HCT116 (cell line): Measurements from ENCODE around the gene GFOD1. TPM values are rescaled to one million over a fixed set of nuclear protein-coding genes. Genes with fewer than 3 reads are reported as not detected.

Experiments used
- ATAC-seq: fragments of 200-7000 bp; cut with Tn5 transposase; 2 replicates; pipeline ENCODE4 v1.9.1; 2020; ENCODE audit warnings: mild to moderate bottlenecking, moderate library complexity
- BruUV-seq: library from RNA; stranded (reverse); fragments of 400-500 nt; replicated peaks from 2 replicates; lab custom pipeline; 2021; lab: Mats Ljungman, UMichigan
- CTCF ChIA-PET: fragments of 300-600 bp; sonication (Branson Sonifier 250); formaldehyde crosslinking; loops from one replicate; lab custom pipeline; 2021; ENCODE audit warnings: antibody characterized with exemption; lab: Charles Lee
- POLR2A ChIA-PET: fragments of 300-600, 350-600 bp; sonication (Branson Sonifier 250); formaldehyde crosslinking; loops from one replicate; lab custom pipeline; 2021; ENCODE audit warnings: antibody characterized with exemption; lab: Charles Lee
- RAD21 ChIA-PET, 2 experiments: fragments of 300-600 bp; sonication (Branson Sonifier 250); formaldehyde crosslinking; loops; one replicate each; lab custom pipeline; 2023; ENCODE audit warnings: low total read pairs in 2 of 2; ENCODE audit not compliant: uncharacterized antibody in 2 of 2, unreplicated experiment in 2 of 2, low non-redundant PET in 1 of 2; lab: Charles Lee
- DNase-seq: peaks from one replicate; pipeline ENCODE4 v3.0.0-alpha.2; 2010; ENCODE audit warnings: low read depth, low spot score
- H2AFZ ChIP-seq: fragments of 200-600 bp; shearing (Covaris generic), sonication (generic); 2 replicates; pipeline ENCODE4 v1.6.1; 2017; ENCODE audit warnings: low read depth, mixed run types, mixed read lengths, antibody characterized with exemption, low read length; ENCODE audit not compliant: poor library complexity, severe bottlenecking
- H3K27ac ChIP-seq: 2 replicates; pipeline ENCODE4 v1.5.1; 2012; ENCODE audit warnings: low read depth, low read length
- H3K27me3 ChIP-seq: fragments of 200-600 bp; sonication (generic); 2 replicates; pipeline ENCODE4 v1.6.1; 2016; ENCODE audit warnings: mixed run types, low read length, mixed read lengths; ENCODE audit not compliant: insufficient read depth
- H3K36me3 ChIP-seq, 2 experiments: fragments of 200-500 bp in 1 of 2; fragments of 200-600 bp in 1 of 2; sonication (Bioruptor generic) in 1 of 2; sonication (generic) in 1 of 2; 2 replicates each; pipeline versions ENCODE4 v1.5.1 to v1.6.1; 2014 to 2016; ENCODE audit warnings: low read length in 2 of 2, inconsistent platforms in 1 of 2, mixed read lengths in 1 of 2, mixed run types in 1 of 2; ENCODE audit not compliant: insufficient read depth in 2 of 2, control insufficient read depth in 1 of 2
- H3K4me1 ChIP-seq, 2 experiments: fragments of 200-600 bp in 1 of 2; sonication (generic) in 1 of 2; 2 replicates each; pipeline versions ENCODE4 v1.5.1 to v1.6.1; 2012 to 2017; ENCODE audit warnings: low read length in 2 of 2, inconsistent platforms in 1 of 2, mild to moderate bottlenecking in 1 of 2, mixed read lengths in 1 of 2, mixed run types in 1 of 2, moderate library complexity in 1 of 2; ENCODE audit not compliant: insufficient read depth in 2 of 2, control insufficient read depth in 1 of 2
- H3K4me2 ChIP-seq: fragments of 200-600 bp; sonication (generic); 2 replicates; pipeline ENCODE4 v1.6.1; 2017; ENCODE audit warnings: mixed run types, low read length, mixed read lengths
- H3K4me3 ChIP-seq, 2 experiments: fragments of 200-600 bp in 1 of 2; sonication (generic) in 1 of 2; replicated peaks in 1 of 2; 2 replicates each; pipeline ENCODE4 v1.5.1; 2011 to 2016; ENCODE audit warnings: low read length in 2 of 2, control low read depth in 1 of 2, low read depth in 1 of 2, mild to moderate bottlenecking in 1 of 2, mixed read lengths in 1 of 2, mixed run types in 1 of 2
- H3K79me2 ChIP-seq: fragments of 200-600 bp; sonication (generic); 2 replicates; pipeline ENCODE4 v1.6.1; 2017; ENCODE audit warnings: mild to moderate bottlenecking, mixed run types, low read length, moderate library complexity, mixed read lengths; ENCODE audit not compliant: insufficient read depth
- H3K9ac ChIP-seq: fragments of 200-600 bp; sonication (generic); 2 replicates; pipeline ENCODE4 v1.6.1; 2016; ENCODE audit warnings: low read length, mixed read lengths
- H3K9me2 ChIP-seq: fragments of 200-600 bp; sonication (generic), shearing (Covaris generic); 2 replicates; pipeline ENCODE4 v1.6.1; 2017; ENCODE audit warnings: mixed run types, mild to moderate bottlenecking, moderate library complexity; ENCODE audit not compliant: insufficient read depth
- H3K9me3 ChIP-seq, 2 experiments: fragments of 200-500 bp in 1 of 2; fragments of 200-600 bp in 1 of 2; sonication (Bioruptor generic) in 1 of 2; sonication (generic) in 1 of 2; 2 replicates each; pipeline ENCODE4 v1.6.1; 2014 to 2017; ENCODE audit warnings: low read length in 2 of 2, mixed read lengths in 2 of 2, inconsistent platforms in 1 of 2, low read depth in 1 of 2, mild to moderate bottlenecking in 1 of 2, mixed run types in 1 of 2, moderate library complexity in 1 of 2; ENCODE audit not compliant: control insufficient read depth in 1 of 2, insufficient read depth in 1 of 2
- H4K20me1 ChIP-seq: fragments of 200-600 bp; sonication (generic), shearing (Covaris generic); 2 replicates; pipeline ENCODE4 v1.6.1; 2017; ENCODE audit warnings: mixed run types, mild to moderate bottlenecking, moderate library complexity; ENCODE audit not compliant: insufficient read depth
- CBX3 ChIP-seq: IDR thresholded peaks from 2 replicates; pipeline ENCODE4 v1.6.1; 2012; ENCODE audit warnings: low read depth
- ELF1 ChIP-seq: IDR thresholded peaks from 2 replicates; pipeline ENCODE4 v1.6.1; 2012; ENCODE audit warnings: low read depth, borderline replicate concordance
- EZH2phosphoT487 ChIP-seq: fragments of 200-600 bp; IDR thresholded peaks from 2 replicates; pipeline ENCODE4 v1.6.1; 2018; ENCODE audit warnings: antibody characterized with exemption, borderline replicate concordance
- POLR2A ChIP-seq: IDR thresholded peaks from 2 replicates; pipeline ENCODE4 v1.7.0; 2011; ENCODE audit warnings: borderline replicate concordance; ENCODE audit not compliant: insufficient read depth, insufficient read length; ENCODE audit errors: extremely low read depth
- RAD21 ChIP-seq: IDR thresholded peaks from 2 replicates; pipeline ENCODE4 v1.6.1; 2012; ENCODE audit warnings: low read depth, mild to moderate bottlenecking
- REST ChIP-seq: IDR thresholded peaks from 2 replicates; pipeline ENCODE4 v1.6.1; 2012; ENCODE audit warnings: low read depth
- SP1 ChIP-seq: IDR thresholded peaks from 2 replicates; pipeline ENCODE4 v1.6.1; 2012; ENCODE audit warnings: low read depth
- intact Hi-C: fragments of 100-400 bp; cut with micrococcal nuclease; formaldehyde crosslinking; loops from 2 replicates; pipeline ENCODE4 v1.10.0; 2022
- total RNA-seq: library from RNA; stranded (reverse); gene quantifications from one replicate; pipeline ENCODE4 v1.2.1, GENCODE V29; 2021; ENCODE audit not compliant: unreplicated experiment

Gene GFOD1
- total RNA-seq, 1 experiment from 2014 or later, result 3.8 TPM

- intact Hi-C loops, result no loop called here
- ChIA-PET POLR2A (no interaction called here), RAD21 (no interaction called here), CTCF (no interaction called here)
- no peaks in the 10 kb centered on the region for H3K9me2 ChIP-seq
- BruUV-seq, result no TSS peak
- H3K4me2 ChIP-seq, result no peak overlapping the region
- H3K27me3 ChIP-seq, result no peaks in the 10 kb centered on the region
- no peaks in the 10 kb centered on the region for H4K20me1 ChIP-seq
- H3K27ac ChIP-seq, result no peak overlapping the region
- H3K79me2 ChIP-seq, result no peaks in the 10 kb centered on the region
- H3K9me3 ChIP-seq, result no peaks in the 10 kb centered on the region
- H2AFZ ChIP-seq, result no peak overlapping the region
- H3K9ac ChIP-seq, result no peak overlapping the region
- DNase-seq (no peak), ATAC-seq (no peak)
- H3K36me3 ChIP-seq, result no peaks in the 10 kb centered on the region
- TF ChIP-seq RAD21 (no peak), REST (no peak), EZH2phosphoT487 (no peak), SP1 (no peak), POLR2A (no peak), ELF1 (no peak)
- no peaks in the 10 kb centered on the region; a peak in 1 of 4 replicates for H3K4me1 ChIP-seq
- no peak overlapping the region for H3K4me3 ChIP-seq
Observed at GRCh38 chr6:13370623-13371022, 116.8 kb downstream of the GFOD1 start.

GRCh38 chr6:13369591-13369990 lies 117.8 kb downstream of the GFOD1 start:
- Histone ChIP-seq H3K27me3 (no peaks in the 10 kb centered on the region), H3K27ac (no peak overlapping the region), H2AFZ (no peak overlapping the region), H3K4me1 (no peaks in the 10 kb centered on the region), H3K79me2 (no peaks in the 10 kb centered on the region), H3K9me2 (no peaks in the 10 kb centered on the region)
- no peak for DNase-seq
- ATAC-seq, result no peak
- ChIA-PET POLR2A (no interaction called here), CTCF (no interaction called here)
- no TSS peak for BruUV-seq
- intact Hi-C loops, result no loop called here
- TF ChIP-seq CBX3 (no peak), RAD21 (no peak), REST (no peak)
- TF ChIP-seq, all 23 proteins: peak for 0
- H3K36me3 ChIP-seq, result no peaks in the 10 kb centered on the region
- RAD21 ChIA-PET, result no interaction called here
- no peak overlapping the region for H3K4me3 ChIP-seq
- H3K9me3 ChIP-seq, result no peaks in the 10 kb centered on the region
- no peak overlapping the region for H3K4me2 ChIP-seq
- H4K20me1 ChIP-seq, result no peaks in the 10 kb centered on the region
- H3K9ac ChIP-seq, result no peak overlapping the region
